HG03442 (cell line): ENCODE measurements around the gene TTR.
A peak's percentile ranks its signal among the peaks of the same experiment; 100 is the strongest.

Source experiments
- ATAC-seq: cut with Tn5 transposase; IDR thresholded peaks from one replicate; pipeline ENCODE4 v1.9.1; 2021; ENCODE audit warnings: mild to moderate bottlenecking, moderate library complexity; ENCODE audit not compliant: unreplicated experiment

Gene TTR

DNA sequence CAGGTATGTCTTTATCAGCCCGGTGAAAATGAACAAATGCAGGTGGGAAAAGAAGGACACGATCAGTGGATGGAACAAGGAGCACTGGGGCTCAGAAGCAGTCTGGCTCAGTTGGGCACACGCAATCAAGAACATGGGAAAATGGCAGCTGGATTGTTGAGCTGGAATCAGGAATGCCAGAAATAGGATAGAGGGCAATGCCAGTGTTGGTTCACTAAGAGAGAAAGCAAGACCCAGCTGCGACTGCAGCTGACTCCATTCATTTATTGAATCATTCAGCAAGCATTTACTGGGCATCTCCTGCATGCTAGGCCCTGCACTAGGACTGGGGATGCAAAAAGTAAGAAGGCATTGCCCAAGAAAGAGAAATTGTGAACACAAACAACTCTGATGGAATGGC, 13.6 kb upstream of the TTR start:
- ATAC-seq, result no peak

- no peak for ATAC-seq
Measured at GRCh38 chr18:31579375-31579774, 12.3 kb upstream of the TTR start.

DNA sequence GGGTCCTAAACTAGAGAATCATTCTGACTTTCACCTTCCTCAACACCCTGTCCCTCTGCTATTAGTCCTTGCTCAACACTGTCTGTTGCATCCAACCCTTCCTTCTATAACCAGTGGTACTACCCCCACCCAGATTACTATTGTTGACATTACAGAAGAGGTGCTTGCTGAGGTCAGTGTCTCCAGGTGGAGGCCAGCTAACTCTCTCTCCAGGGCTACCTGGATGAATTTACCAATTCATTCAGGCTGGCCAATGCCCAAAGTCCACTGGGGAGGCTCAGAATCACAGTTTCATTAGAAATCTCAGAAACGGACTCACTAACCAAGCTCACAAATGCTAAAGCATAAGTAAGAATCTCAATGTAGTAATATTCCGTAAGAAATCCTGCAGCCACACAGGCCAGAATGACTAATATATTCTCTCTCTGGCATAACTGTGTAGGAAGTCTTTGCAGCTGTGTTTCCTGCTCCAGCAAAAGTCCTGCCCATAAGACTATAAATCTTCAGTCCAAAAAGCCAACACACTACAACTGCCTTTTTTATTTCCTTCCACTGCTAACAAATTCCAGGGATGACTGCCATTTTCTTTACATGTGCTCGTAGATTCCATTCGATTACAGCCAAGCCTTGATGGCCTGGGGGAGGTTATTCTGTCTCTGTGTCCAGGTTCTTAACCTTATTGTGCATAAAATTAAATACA, 10.0 kb upstream of the TTR start:
- ATAC-seq, result no peak

GRCh38 chr18:31583185-31583854, 8.4 kb upstream of the TTR start:
- no peak for ATAC-seq

DNA sequence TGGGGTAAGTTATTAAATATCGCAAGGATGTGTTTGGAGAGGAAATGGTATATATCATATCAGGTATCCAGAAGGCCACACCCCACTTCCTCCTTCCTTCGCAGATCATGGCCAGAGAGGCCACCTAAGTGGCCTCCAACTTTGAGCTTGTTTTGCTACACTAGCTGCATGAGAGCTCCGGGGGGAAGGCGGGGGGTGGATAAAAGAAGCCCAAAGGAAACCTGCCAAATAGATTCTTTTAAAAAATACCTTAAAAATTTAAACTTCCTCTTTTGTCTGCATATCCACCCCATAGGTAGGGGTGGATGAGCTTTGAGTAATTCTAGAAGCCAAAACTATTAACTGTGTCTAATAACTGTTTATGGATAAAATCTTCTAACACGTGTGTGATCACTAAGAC, 5.7 kb upstream of the TTR start:
- no peak for ATAC-seq

DNA sequence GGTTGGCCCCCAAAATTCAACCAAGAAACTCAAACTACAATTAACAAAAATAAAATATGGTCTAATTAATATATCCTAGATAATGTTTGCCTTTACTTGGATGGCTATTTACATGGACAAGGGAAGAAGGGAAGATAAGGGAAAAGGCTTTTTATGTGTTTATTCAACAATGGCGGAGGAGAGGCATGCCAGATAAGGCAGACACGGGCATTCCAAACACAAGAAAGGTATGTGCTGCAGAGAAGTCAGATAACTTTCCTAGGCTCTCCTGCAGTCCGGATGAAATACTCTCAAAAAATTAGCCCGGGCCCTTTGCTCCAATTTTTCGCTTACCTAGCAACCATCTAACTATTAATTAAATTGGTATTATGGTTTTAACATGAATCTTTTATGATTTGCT, 5.1 kb upstream of the TTR start:
- ATAC-seq, result no peak

DNA sequence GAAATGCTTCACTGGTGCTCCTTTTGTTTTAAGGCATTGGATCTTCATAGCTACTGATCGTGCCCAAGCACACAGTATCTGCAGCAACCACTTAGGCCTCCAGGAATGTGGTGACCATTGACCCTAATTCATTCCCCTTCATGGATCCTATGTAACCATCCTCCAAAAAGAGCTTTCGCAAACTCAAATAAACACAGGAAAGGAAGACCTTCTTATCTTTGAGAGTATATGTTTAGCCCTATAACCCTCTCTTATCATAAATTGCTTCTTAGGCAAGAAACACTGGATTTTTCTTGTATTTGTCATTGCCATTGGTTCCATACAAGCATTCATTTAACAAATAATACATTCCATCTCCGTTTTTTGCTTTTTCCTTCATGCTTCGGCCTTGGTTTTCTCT, 4.1 kb upstream of the TTR start:
- ATAC-seq, result no peak

DNA sequence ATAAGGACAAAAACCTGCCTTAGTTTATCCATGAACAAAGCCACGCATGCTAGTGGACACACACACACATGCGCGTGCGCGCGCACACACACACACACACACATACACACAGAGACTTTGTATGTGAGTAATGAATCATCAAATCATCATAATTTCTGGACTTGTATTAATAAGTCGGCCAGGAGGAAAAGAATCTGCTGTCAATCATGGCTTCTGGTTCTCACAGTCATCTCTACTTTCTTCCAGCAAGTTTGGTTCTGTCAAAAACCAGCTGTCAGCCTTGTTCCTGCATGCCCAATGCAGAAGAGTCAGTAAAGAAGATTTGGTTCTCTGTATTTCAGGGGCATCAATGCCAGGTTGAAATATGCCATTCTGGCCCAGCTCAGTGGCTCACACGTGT, 1.1 kb upstream of the TTR start:
- no peak for ATAC-seq

DNA sequence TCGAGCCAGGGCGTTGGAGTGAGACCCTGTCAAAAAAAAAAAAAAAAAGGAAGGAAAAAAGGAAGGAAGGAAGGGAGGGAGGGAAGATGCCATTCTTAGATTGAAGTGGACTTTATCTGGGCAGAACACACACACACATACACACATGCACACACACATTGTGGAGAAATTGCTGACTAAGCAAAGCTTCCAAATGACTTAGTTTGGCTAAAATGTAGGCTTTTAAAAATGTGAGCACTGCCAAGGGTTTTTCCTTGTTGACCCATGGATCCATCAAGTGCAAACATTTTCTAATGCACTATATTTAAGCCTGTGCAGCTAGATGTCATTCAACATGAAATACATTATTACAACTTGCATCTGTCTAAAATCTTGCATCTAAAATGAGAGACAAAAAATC, 564 bp upstream of the TTR start:
- ATAC-seq, result no peak

- ATAC-seq, result no peak
Measured at GRCh38 chr18:31592506-31593157, 955 bp downstream of the TTR start.

DNA sequence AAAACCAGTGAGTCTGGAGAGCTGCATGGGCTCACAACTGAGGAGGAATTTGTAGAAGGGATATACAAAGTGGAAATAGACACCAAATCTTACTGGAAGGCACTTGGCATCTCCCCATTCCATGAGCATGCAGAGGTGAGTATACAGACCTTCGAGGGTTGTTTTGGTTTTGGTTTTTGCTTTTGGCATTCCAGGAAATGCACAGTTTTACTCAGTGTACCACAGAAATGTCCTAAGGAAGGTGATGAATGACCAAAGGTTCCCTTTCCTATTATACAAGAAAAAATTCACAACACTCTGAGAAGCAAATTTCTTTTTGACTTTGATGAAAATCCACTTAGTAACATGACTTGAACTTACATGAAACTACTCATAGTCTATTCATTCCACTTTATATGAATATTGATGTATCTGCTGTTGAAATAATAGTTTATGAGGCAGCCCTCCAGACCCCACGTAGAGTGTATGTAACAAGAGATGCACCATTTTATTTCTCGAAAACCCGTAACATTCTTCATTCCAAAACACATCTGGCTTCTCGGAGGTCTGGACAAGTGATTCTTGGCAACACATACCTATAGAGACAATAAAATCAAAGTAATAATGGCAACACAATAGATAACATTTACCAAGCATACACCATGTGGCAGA, 3.6 kb downstream of the TTR start:
- no peak for ATAC-seq

DNA sequence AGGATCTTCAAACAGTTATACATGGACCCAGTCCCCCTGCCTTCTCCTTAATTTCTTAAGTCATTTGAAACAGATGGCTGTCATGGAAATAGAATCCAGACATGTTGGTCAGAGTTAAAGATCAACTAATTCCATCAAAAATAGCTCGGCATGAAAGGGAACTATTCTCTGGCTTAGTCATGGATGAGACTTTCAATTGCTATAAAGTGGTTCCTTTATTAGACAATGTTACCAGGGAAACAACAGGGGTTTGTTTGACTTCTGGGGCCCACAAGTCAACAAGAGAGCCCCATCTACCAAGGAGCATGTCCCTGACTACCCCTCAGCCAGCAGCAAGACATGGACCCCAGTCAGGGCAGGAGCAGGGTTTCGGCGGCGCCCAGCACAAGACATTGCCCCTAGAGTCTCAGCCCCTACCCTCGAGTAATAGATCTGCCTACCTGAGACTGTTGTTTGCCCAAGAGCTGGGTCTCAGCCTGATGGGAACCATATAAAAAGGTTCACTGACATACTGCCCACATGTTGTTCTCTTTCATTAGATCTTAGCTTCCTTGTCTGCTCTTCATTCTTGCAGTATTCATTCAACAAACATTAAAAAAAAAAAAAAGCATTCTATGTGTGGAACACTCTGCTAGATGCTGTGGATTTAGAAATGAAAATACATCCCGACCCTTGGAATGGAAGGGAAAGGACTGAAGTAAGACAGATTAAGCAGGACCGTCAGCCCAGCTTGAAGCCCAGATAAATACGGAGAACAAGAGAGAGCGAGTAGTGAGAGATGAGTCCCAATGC, 4.6 kb downstream of the TTR start:
- ATAC-seq, result no peak

DNA sequence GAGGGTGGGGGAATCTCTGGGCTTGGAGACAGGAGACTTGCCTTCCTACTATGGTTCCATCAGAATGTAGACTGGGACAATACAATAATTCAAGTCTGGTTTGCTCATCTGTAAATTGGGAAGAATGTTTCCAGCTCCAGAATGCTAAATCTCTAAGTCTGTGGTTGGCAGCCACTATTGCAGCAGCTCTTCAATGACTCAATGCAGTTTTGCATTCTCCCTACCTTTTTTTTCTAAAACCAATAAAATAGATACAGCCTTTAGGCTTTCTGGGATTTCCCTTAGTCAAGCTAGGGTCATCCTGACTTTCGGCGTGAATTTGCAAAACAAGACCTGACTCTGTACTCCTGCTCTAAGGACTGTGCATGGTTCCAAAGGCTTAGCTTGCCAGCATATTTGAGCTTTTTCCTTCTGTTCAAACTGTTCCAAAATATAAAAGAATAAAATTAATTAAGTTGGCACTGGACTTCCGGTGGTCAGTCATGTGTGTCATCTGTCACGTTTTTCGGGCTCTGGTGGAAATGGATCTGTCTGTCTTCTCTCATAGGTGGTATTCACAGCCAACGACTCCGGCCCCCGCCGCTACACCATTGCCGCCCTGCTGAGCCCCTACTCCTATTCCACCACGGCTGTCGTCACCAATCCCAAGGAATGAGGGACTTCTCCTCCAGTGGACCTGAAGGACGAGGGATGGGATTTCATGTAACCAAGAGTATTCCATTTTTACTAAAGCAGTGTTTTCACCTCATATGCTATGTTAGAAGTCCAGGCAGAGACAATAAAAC, 6.5 kb downstream of the TTR start:
- no peak for ATAC-seq

GRCh38 chr18:31603315-31603714, 11.6 kb downstream of the TTR start:
- no peak for ATAC-seq

DNA sequence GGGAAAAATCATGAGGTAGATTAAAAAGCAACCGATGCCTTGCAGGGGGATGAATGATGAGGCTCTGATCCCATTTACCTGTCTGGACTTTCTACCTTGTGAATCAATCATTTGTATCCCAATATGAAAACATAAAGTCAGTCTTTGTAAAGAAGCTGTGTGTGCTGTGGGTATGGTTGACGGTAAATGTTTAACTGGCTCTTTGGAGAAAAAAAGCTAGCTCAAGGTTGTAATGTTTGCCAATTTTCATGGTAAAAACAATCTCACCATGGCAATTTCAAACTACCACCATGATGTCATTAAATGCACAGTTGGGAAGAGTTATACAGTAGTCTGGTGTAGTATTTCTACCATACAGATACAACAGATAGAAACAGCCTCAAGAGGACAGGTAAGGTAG, 14.6 kb downstream of the TTR start:
- ATAC-seq, result no peak

- ATAC-seq, result no peak
Measured at GRCh38 chr18:31607384-31607783, 15.7 kb downstream of the TTR start.

DNA sequence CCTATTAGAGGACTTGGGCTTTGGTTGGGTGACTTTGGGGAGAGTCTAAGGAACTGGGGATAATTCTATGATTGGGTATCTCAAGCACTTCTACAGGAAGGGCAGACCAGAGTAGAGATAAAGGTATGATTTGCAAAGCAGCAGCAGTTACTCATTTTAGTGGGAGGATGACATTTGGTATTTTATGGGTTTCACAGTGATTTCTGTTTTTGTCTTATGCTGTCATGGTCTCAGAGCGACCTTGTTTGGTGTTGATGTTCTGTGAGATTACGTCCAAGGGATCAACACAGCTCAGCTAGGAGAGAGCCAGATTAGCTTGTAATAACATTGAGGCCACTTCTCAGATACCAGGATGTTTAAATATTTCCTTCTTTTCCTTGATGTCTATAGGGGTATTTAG, 18.2 kb downstream of the TTR start:
- no peak for ATAC-seq

DNA sequence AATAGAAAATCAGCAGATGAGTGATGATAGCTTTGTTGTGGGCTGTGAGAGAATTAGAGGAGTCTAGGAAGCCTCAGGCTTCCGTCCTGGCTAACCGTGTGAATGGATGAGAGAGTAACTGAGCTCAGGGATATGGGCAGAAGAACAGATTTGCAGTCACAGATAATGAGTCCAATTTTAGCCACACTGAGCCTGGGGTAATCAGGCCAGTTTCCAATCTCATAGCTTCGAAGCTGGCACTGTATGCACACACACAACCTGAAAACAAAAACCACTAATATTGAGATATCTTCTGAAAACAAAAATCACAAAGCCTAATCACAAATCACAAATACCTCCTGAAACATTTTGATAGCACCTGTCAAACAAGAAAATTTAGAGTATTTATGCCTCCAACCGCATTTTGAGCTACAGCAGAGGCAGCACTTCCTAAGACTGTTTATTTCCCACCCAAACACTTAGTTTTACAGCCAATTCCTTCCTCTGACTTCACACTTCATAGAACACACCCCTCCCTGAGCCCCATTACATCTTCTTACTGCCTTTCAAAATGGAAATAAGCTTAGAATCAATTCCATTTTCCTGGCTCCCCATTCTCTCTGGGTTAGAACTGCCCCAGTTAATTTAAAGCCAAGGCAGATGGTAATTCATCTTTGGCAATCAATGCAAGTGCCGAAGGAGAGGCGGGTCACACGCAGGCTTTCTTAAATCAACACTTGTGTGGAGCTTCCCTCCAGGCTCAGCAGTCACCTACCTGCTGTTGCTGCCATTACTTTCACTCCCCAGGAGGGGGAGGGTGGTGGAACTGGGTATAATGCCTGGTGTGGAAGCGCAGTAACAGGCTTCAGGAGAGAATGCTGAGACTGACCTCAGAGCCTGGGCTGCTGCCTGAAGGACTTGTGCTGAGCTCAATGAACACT, 18.9 kb downstream of the TTR start:
- ATAC-seq, result peak; percentile 67

GRCh38 chr18:31611511-31611910, 19.8 kb downstream of the TTR start:
- no peak for ATAC-seq
